Transverse colon (tissue), 4 donors: ENCODE measurements around the gene SEPTIN5. TPM values are rescaled to one million over a fixed set of nuclear protein-coding genes. Genes with fewer than 3 reads are reported as not detected.

Experiments
- DNase-seq: peaks from one replicate; pipeline ENCODE4 v3.0.0-alpha.2; 2019
- H3K27ac ChIP-seq, 4 donors: fragments of 200-600 bp; sonication (generic); 2 replicates each; pipeline ENCODE4 v1.5.1; 2016 to 2018; ENCODE audit warnings: inconsistent platforms in 4 of 4
- H3K27me3 ChIP-seq: fragments of 200-600 bp; sonication (generic); 2 replicates; pipeline ENCODE4 v1.5.1; 2017; ENCODE audit warnings: inconsistent platforms
- H3K36me3 ChIP-seq, 4 donors: fragments of 200-600 bp; sonication (generic); 2 replicates each; pipeline ENCODE4 v1.5.1; 2017 to 2019; ENCODE audit warnings: inconsistent platforms in 4 of 4
- H3K4me1 ChIP-seq, 4 donors: fragments of 200-600 bp; sonication (generic); 2 replicates each; pipeline ENCODE4 v1.5.1; 2017 to 2020; ENCODE audit warnings: inconsistent platforms in 4 of 4
- H3K4me3 ChIP-seq, 4 donors: fragments of 200-600 bp; sonication (generic); 1 replicate in 1 of 4; 2 replicates in 3 of 4; pipeline versions ENCODE4 v1.5.1 to v1.6.1; 2017 to 2019; ENCODE audit warnings: inconsistent platforms in 4 of 4
- H3K9me3 ChIP-seq, 2 donors: fragments of 200-600 bp; sonication (generic); 2 replicates each; pipeline ENCODE4 v1.5.1; 2017 to 2019; ENCODE audit warnings: inconsistent platforms in 2 of 2
- EP300 ChIP-seq: sonication (generic); formaldehyde crosslinking; IDR thresholded peaks from one replicate; pipeline ENCODE4 v1.6.1; 2017; ENCODE audit warnings: antibody characterized with exemption, low read depth
- POLR2A ChIP-seq: fragments of 450-650 bp; IDR thresholded peaks from one replicate; pipeline ENCODE4 v1.6.1; 2016; ENCODE audit warnings: antibody characterized with exemption, mild to moderate bottlenecking, moderate library complexity
- POLR2AphosphoS5 ChIP-seq, 3 donors: sonication (generic); formaldehyde crosslinking; IDR thresholded peaks; one replicate each; pipeline ENCODE4 v1.6.1; 2016; ENCODE audit warnings: antibody characterized with exemption in 3 of 3
- WGBS, 2 donors: methylation state at CpG; one replicate each; pipeline ENCODE4 v1.1.5; 2018; ENCODE audit warnings: low coverage in 1 of 2; 5-methylcytosine and 5-hydroxymethylcytosine counted together
- in situ Hi-C, 4 donors: fragments of 200-750 bp; cut with MboI; loops; one replicate each; pipeline versions ENCODE4 v1.15.0 to v1.15.1; 2017; ENCODE audit warnings: low sequenced_read_pairs in 3 of 4, low pct_ligation_motif_present in 1 of 4, low pct_unique_long_range_greater_than_20kb in 1 of 4
- intact Hi-C: fragments of 100-400 bp; cut with DNase I; formaldehyde crosslinking; loops from one replicate; pipeline ENCODE4 v1.15.1; 2023; ENCODE audit warnings: low total_unique reads
- total RNA-seq, 4 donors: library from RNA; depleted of rRNA; stranded (reverse); fragments of >200 nt; gene quantifications; one replicate each; pipeline ENCODE4 v1.1.0, GENCODE V29; 2016
- TF ChIP-seq, protein P1 (sequence below), 5 experiments: fragments of 200-600 bp in 3 of 5; fragments of 450-650 bp in 2 of 5; sonication (generic) in 3 of 5; IDR thresholded peaks; 1 replicate in 2 of 5; 2 replicates in 3 of 5; pipeline ENCODE4 v1.5.1; 2016 to 2017; ENCODE audit warnings: antibody characterized with exemption in 5 of 5, inconsistent platforms in 3 of 5, mild to moderate bottlenecking in 2 of 5, moderate library complexity in 1 of 5

Gene SEPTIN5
- total RNA-seq, 4 donors from 2014 or later: 2.5 to 709 (median 5.4) TPM

DNA sequence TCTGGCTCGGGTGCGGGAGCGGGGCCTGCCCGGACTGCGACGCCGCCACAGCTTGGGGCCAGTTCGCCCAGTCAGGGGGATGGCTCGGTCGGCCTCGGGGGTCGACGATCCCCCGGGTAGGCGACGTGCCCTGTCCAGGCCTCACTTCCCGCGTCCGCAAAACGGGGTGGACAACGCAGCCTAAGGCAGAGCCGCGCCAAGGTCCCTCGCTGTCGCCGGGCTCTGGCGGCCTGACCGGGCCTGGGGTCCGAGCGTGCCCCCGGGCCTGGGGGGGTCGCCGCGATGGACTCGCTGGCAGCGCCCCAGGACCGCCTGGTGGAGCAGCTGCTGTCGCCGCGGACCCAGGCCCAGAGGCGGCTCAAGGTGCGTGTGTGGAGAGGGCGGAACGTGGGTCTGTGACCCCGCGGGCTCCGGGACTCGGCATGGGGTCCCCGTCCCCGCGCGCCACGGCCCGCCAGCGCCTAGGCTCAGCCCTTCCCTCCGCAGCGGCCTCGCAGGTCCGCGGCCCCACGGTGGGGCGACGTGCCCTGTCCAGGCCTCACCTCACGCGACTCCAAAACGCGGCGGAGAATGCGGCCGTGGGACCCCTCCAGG is 4.2 kb downstream of the SEPTIN5 start:
- H3K9me3 ChIP-seq: no peaks in the 10 kb centered on the region
- H3K36me3 ChIP-seq: no peaks in the 10 kb centered on the region
- intact Hi-C loops: no loop called here
- WGBS, 2 donors: 8% methylated on average over 58 of the region's 70 CpGs; no CpG with 5 or more reads in 1 of the 2 donors
- peak overlapping the region; percentile 19 to 72 (median 46) for H3K27ac ChIP-seq
- peaks cover 6 to 41% (median 29%) of the 10 kb centered on the region in 4 donors for H3K4me1 ChIP-seq
- H3K27me3 ChIP-seq: peaks cover 89% of the 10 kb centered on the region
- H3K4me3 ChIP-seq: peak overlapping the region; percentile 32 to 71 (median 60)
- DNase-seq: no peak
- TF ChIP-seq EP300 (no peak), POLR2A (no peak), POLR2AphosphoS5 (IDR thresholded peaks at IDR 0.05) (no peak)
- in situ Hi-C loops: no loop called here

GRCh38 chr22:19719050-19719482 is 4.8 kb downstream of the SEPTIN5 start:
- H3K27me3 ChIP-seq: peaks cover 89% of the 10 kb centered on the region
- in situ Hi-C loops: no loop called here

DNA sequence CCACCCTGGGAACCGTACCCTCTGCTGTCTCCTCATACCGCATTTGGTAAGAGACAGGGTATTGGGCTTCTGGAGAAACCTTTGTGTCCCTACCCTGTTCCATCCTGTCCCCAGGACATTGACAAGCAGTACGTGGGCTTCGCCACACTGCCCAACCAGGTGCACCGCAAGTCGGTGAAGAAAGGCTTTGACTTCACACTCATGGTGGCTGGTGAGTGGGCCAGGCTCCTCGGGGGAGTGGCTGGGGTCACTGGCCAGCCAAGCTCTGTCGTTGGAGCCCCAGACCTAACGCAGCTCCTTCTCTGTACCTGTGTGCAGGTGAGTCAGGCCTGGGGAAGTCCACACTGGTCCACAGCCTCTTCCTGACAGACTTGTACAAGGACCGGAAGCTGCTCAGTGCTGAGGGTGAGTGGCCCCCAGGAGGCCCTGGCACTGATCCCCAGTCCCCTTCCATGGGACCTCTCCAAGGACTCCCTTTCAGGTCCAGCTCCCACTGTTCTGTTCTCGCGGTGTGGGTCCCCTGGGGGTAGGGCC is 5.3 kb downstream of the SEPTIN5 start:
- no peaks in the 10 kb centered on the region for H3K36me3 ChIP-seq
- peaks cover 6 to 40% (median 30%) of the 10 kb centered on the region in 4 donors for H3K4me1 ChIP-seq
- intact Hi-C loops (no loop called here), in situ Hi-C loops (no loop called here)
- no peak for TF ChIP-seq POLR2A
- no peak for TF ChIP-seq POLR2AphosphoS5 (IDR thresholded peaks at IDR 0.05)
- TF ChIP-seq, protein P1, sequence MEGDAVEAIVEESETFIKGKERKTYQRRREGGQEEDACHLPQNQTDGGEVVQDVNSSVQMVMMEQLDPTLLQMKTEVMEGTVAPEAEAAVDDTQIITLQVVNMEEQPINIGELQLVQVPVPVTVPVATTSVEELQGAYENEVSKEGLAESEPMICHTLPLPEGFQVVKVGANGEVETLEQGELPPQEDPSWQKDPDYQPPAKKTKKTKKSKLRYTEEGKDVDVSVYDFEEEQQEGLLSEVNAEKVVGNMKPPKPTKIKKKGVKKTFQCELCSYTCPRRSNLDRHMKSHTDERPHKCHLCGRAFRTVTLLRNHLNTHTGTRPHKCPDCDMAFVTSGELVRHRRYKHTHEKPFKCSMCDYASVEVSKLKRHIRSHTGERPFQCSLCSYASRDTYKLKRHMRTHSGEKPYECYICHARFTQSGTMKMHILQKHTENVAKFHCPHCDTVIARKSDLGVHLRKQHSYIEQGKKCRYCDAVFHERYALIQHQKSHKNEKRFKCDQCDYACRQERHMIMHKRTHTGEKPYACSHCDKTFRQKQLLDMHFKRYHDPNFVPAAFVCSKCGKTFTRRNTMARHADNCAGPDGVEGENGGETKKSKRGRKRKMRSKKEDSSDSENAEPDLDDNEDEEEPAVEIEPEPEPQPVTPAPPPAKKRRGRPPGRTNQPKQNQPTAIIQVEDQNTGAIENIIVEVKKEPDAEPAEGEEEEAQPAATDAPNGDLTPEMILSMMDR (IDR thresholded peaks at IDR 0.05): no peak
- TF ChIP-seq EP300: no peak
- H3K4me3 ChIP-seq: peak overlapping the region in 2 of 4 donors; percentile 54 to 65
- H3K9me3 ChIP-seq: no peaks in the 10 kb centered on the region
- WGBS, 2 donors: 75% methylated on average over 12 of the region's 12 CpGs; no CpG with 5 or more reads in 1 of the 2 donors
- peaks cover 92% of the 10 kb centered on the region for H3K27me3 ChIP-seq
- no peak for DNase-seq
- H3K27ac ChIP-seq: peak overlapping the region in 1 of 4 donors; percentile 72

More at GRCh38 chr22:19719050-19719482, 4.8 kb downstream of the SEPTIN5 start:
- intact Hi-C loops: no loop called here
- Histone ChIP-seq H3K4me1 (peaks cover 6 to 42% (median 30%) of the 10 kb centered on the region in 4 donors), H3K27ac (peak overlapping the region; percentile 19 to 72 (median 46)), H3K9me3 (no peaks in the 10 kb centered on the region), H3K36me3 (no peaks in the 10 kb centered on the region), H3K4me3 (peak overlapping the region; percentile 32 to 71 (median 60))
- TF ChIP-seq POLR2AphosphoS5 (IDR thresholded peaks at IDR 0.05) (no peak), EP300 (no peak), POLR2A (no peak)
- TF ChIP-seq, protein P1 (IDR thresholded peaks at IDR 0.05): no peak
- DNase-seq: no peak
- WGBS, 2 donors: 20 to 24% methylated on average over 1 to 9 of the region's 31 CpGs

DNA sequence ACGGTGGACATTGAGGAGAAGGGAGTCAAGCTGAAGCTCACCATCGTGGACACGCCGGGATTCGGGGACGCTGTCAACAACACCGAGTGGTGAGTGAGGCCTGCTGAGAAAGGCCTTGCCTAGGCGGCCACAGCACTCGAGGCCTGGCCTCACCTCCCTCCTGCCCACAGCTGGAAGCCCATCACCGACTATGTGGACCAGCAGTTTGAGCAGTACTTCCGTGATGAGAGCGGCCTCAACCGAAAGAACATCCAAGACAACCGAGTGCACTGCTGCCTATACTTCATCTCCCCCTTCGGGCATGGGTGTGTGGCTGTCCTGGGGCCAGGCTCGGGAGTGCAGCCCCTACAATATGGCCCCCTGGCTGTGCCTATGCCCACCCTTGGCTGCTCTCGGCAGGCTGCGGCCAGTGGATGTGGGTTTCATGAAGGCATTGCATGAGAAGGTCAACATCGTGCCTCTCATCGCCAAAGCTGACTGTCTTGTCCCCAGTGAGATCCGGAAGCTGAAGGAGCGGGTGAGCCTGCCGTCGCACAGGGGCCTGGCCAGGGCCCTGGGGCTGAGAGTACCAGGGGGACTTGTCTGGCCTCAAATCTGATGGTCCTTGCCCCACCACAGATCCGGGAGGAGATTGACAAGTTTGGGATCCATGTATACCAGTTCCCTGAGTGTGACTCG is 6.0 kb downstream of the SEPTIN5 start:
- 80 to 90% methylated on average over 1 to 26 of the region's 26 CpGs for WGBS, 2 donors
- intact Hi-C loops (no loop called here), in situ Hi-C loops (no loop called here)
- Histone ChIP-seq H3K27ac (no peak overlapping the region), H3K4me3 (no peak overlapping the region), H3K9me3 (no peaks in the 10 kb centered on the region), H3K27me3 (peaks cover 92% of the 10 kb centered on the region), H3K36me3 (no peaks in the 10 kb centered on the region), H3K4me1 (peaks cover 0 to 32% (median 24%) of the 10 kb centered on the region in 4 donors)
- TF ChIP-seq POLR2AphosphoS5 (IDR thresholded peaks at IDR 0.05): no peak
- TF ChIP-seq EP300: no peak
- TF ChIP-seq, protein P1 (IDR thresholded peaks at IDR 0.05): no peak
- no peak for TF ChIP-seq POLR2A
- no peak for DNase-seq
